Umbilical cord (tissue), 2 donors: Measurements from ENCODE around the gene HEMK1. TPM values are rescaled to one million over a fixed set of nuclear protein-coding genes. Genes with fewer than 3 reads are reported as not detected.

Source experiments
- DNase-seq: peaks from one replicate; pipeline ENCODE4 v3.0.0-alpha.2; 2015; ENCODE audit warnings: low spot score
- total RNA-seq: library from RNA; depleted of rRNA; stranded (reverse); fragments of >200 nt; gene quantifications from one replicate; pipeline ENCODE4 v1.2.3, GENCODE V29; 2014; ENCODE audit warnings: low replicate concordance; ENCODE audit not compliant: insufficient read depth

HEMK1 gene
- total RNA-seq, 1 donor from 2014 or later = 17.8 TPM

- no peak for DNase-seq
These were observed 43.9 kb downstream of the HEMK1 start for GRCh38 chr3:50612970-50613846.

GRCh38 chr3:50615190-50615589 lies 45.9 kb downstream of the HEMK1 start:
- no peak for DNase-seq

GRCh38 chr3:50616003-50616769 lies 46.9 kb downstream of the HEMK1 start:
- peak; percentile 90 for DNase-seq

- DNase-seq = peak; percentile 95
These were observed 47.4 kb downstream of the HEMK1 start for GRCh38 chr3:50616770-50617095.

GRCh38 chr3:50617096-50617791 lies 47.9 kb downstream of the HEMK1 start, which contains the start of gene MAPKAPK3:
Gene MAPKAPK3 (plus strand): TSS chr3:50617151. CDS start chr3:50617566, 415 bp downstream.
- peak; percentile 45 for DNase-seq

- peak; percentile 12 for DNase-seq
These were observed 48.7 kb downstream of the HEMK1 start for GRCh38 chr3:50617911-50618481.

GRCh38 chr3:50620420-50620819 lies 51.1 kb downstream of the HEMK1 start:
- peak; percentile 32 for DNase-seq

GRCh38 chr3:50620820-50621219 lies 51.5 kb downstream of the HEMK1 start:
- no peak for DNase-seq

GRCh38 chr3:50622881-50623280 lies 53.6 kb downstream of the HEMK1 start:
- DNase-seq = no peak

GRCh38 chr3:50623840-50624474 lies 54.6 kb downstream of the HEMK1 start:
- DNase-seq = no peak

- DNase-seq = peak; percentile 23
These were observed 55.3 kb downstream of the HEMK1 start for GRCh38 chr3:50624634-50625033.

GRCh38 chr3:50625231-50626182 lies 56.2 kb downstream of the HEMK1 start:
- no peak for DNase-seq

GRCh38 chr3:50626401-50626800 lies 57.1 kb downstream of the HEMK1 start:
- DNase-seq = no peak

- DNase-seq = no peak
These were observed 58.2 kb downstream of the HEMK1 start for GRCh38 chr3:50627407-50628051.

GRCh38 chr3:50628601-50629000 lies 59.3 kb downstream of the HEMK1 start:
- DNase-seq = no peak

- DNase-seq = no peak
These were observed 61.1 kb downstream of the HEMK1 start for GRCh38 chr3:50630394-50630793.

- DNase-seq = no peak
These were observed 61.6 kb downstream of the HEMK1 start for GRCh38 chr3:50630877-50631276.

GRCh38 chr3:50632450-50632849 lies 63.1 kb downstream of the HEMK1 start:
- no peak for DNase-seq

GRCh38 chr3:50633230-50633790 lies 64.0 kb downstream of the HEMK1 start:
- no peak for DNase-seq
